Body of pancreas (tissue), 4 donors: ENCODE data around the gene TMEM220.

Experiments used
- CTCF ChIP-seq, 7 experiments: fragments of 450-650 bp in 4 of 7; fragments of 200-600 bp in 3 of 7; sonication (generic) in 3 of 7; IDR thresholded peaks; one replicate each; pipeline ENCODE4 v1.5.1; 2016 to 2019; ENCODE audit warnings: antibody characterized with exemption in 7 of 7
- POLR2A ChIP-seq, 3 donors: fragments of 450-650 bp; IDR thresholded peaks; one replicate each; pipeline ENCODE4 v1.6.1; 2016; ENCODE audit warnings: antibody characterized with exemption in 3 of 3, mild to moderate bottlenecking in 2 of 3

- TF ChIP-seq CTCF (IDR thresholded peaks at IDR 0.05) (no peak), POLR2A (IDR thresholded peaks at IDR 0.05) (no peak)
Observed at GRCh38 chr17:10726196-10726595, 3.6 kb downstream of the TMEM220 start.
